GM21528 (cell line): ENCODE measurements around the gene ABCD4.

Source experiments
- ATAC-seq: cut with Tn5 transposase; IDR thresholded peaks from one replicate; pipeline ENCODE4 v1.9.1; 2021; ENCODE audit warnings: mild to moderate bottlenecking, moderate library complexity; ENCODE audit not compliant: unreplicated experiment, low FRiP score

ABCD4 gene

GRCh38 chr14:74261288-74261687, 41.4 kb downstream of the ABCD4 start:
- ATAC-seq: no peak

- no peak for ATAC-seq
Observed at GRCh38 chr14:74260525-74261233, 42.1 kb downstream of the ABCD4 start.

GRCh38 chr14:74259513-74259912, 43.2 kb downstream of the ABCD4 start:
- ATAC-seq: no peak

- ATAC-seq: no peak
Observed at GRCh38 chr14:74258764-74259035, 44.0 kb downstream of the ABCD4 start.

GRCh38 chr14:74257941-74258763, 44.6 kb downstream of the ABCD4 start:
- no peak for ATAC-seq

- peak; percentile 72 for ATAC-seq
Observed at GRCh38 chr14:74257078-74257940, 45.4 kb downstream of the ABCD4 start.

- ATAC-seq: no peak
Observed at GRCh38 chr14:74255281-74255680, 47.5 kb downstream of the ABCD4 start.

- no peak for ATAC-seq
Observed at GRCh38 chr14:74249433-74250375, 53.0 kb downstream of the ABCD4 start.

- ATAC-seq: no peak
Observed at GRCh38 chr14:74248017-74248416, 54.7 kb downstream of the ABCD4 start.

- ATAC-seq: no peak
Observed at GRCh38 chr14:74246542-74246941, 56.2 kb downstream of the ABCD4 start.

GRCh38 chr14:74245292-74245691, 57.4 kb downstream of the ABCD4 start:
- no peak for ATAC-seq

GRCh38 chr14:74244115-74244514, 58.6 kb downstream of the ABCD4 start:
- ATAC-seq: no peak

- no peak for ATAC-seq
Observed at GRCh38 chr14:74243051-74243450, 59.7 kb downstream of the ABCD4 start.

- no peak for ATAC-seq
Observed at GRCh38 chr14:74242780-74243042, 60.0 kb downstream of the ABCD4 start.

- ATAC-seq: no peak
Observed at GRCh38 chr14:74242021-74242779, 60.5 kb downstream of the ABCD4 start.

GRCh38 chr14:74241652-74242017, 61.1 kb downstream of the ABCD4 start:
- no peak for ATAC-seq

GRCh38 chr14:74240794-74241651, 61.7 kb downstream of the ABCD4 start:
- ATAC-seq: no peak

GRCh38 chr14:74239848-74240793, 62.6 kb downstream of the ABCD4 start:
- no peak for ATAC-seq
